HG02970 (cell line): ENCODE measurements around the gene UVSSA.
"Not testable (repeated sequence)": the region's sequence is repeated elsewhere in the genome, so short reads cannot be mapped to it uniquely, and the experiment has no call there.

Source experiments
- ATAC-seq: cut with Tn5 transposase; IDR thresholded peaks from one replicate; pipeline ENCODE4 v1.9.1; 2021; ENCODE audit warnings: mild to moderate bottlenecking, moderate library complexity, moderate number of reproducible peaks; ENCODE audit not compliant: unreplicated experiment, low FRiP score

The UVSSA gene

GRCh38 chr4:1315836-1316536 is 31.0 kb upstream of the UVSSA start:
- no peak for ATAC-seq

- no peak for ATAC-seq
Measured at GRCh38 chr4:1316537-1317168, 30.4 kb upstream of the UVSSA start.

GRCh38 chr4:1317177-1318045 is 29.6 kb upstream of the UVSSA start:
- ATAC-seq: no peak

DNA sequence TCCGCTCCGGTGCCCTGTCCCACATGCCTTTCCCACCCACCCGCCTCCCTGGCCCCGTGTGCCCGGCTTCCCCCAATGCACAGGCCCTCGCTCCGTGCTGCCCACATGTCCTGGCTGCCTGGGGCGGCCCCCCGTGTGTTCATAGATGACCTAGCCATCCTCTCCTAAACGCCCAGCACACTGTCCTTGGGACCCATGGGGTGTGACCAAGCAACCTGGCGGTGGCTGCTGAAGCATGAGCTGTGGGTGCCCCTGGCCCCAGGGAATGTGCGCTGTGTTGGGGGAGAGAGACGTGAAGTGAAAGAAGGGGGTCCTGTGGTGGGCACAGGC is 29.0 kb upstream of the UVSSA start:
- ATAC-seq: no peak

DNA sequence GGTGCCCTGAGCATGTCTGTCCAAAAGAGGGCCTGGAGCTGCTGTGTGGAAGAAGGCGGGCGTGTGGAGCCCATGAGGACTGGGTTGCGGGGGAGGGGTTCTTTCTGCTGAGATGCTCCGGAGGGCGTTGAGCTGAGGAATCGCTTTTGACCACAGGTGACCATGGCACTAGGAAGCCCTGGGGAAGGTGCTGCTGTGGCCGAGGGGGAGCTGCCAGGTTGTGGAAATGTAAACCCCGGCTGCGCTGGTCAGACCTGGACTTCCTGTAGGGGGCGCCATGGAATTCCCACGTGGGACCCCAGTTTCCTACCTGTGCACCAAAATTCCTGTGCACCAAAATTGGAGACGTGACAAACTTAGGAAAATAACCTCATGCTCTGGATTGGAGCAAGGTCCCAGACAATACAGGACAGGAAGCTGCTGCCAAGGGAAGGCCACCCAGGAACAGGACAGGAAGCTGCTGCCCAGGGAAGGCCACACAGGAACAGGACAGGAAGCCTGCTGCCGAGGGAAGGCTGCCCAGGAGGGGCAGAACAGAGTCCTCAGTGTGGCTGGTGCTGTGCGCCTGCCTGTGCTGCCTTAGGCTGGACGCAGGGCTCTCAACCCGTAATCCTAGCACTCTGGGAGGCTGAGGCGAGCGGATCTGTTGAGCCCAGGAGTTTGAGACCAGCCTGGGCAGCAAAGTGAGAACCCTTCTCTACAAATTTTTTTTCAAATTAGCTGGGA is 28.4 kb upstream of the UVSSA start:
- no peak for ATAC-seq

- no peak for ATAC-seq
Measured at GRCh38 chr4:1321486-1321885, 25.5 kb upstream of the UVSSA start.

DNA sequence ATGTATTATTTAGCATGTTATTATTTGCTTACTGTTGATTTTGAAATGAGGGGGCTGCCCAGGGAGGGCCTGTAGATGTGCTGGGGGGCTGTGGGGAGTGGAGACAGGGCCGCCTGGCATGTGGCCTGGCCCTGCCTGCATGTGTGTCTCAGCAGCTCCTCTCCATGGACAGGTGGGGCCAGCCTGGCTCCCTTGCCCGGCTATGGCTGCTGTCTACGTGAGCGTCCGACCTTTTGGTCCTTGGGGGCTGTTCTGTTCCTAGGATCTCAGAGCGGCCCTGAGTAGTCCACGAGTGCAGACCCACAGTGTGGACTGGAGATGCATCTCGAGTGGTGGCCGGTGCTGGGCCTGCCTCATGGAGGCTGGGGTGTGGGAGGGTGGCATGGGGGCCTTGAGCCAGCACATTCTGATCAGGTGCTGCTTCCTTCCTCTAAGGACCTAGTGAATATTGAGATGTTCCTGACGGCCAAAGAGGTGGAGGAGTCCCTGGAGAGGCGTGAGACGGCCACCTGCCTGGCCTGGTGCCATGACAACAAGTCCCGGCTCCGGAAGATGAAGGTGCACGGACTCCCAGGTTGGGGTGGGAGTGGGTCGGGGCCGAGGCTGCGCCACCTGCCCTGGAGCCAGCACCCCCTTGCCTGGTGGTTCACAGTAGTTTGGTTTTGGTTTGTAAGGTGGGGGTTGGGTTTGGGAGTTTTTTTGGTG is 24.9 kb upstream of the UVSSA start:
- no peak for ATAC-seq

DNA sequence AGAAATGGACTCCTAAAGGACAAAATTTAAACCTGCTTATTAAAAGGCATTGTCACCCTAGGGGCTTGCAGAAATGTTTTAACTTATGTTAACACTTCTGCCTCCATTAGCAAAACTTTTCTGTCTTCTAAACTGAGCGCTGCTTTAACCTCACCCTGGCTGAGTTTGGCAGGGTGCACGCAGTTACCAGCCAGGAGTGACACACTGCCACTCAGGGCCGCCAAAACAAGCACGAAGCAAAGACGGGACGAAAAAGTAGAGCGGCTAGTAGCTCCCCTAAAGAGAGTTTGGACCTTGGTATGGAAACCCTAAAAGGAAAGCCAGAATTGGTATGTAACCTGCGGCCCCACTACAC is 23.8 kb upstream of the UVSSA start:
- no peak for ATAC-seq

- ATAC-seq: no peak
Measured at GRCh38 chr4:1323635-1324442, 23.2 kb upstream of the UVSSA start.

GRCh38 chr4:1324443-1325175 is 22.4 kb upstream of the UVSSA start:
- not testable (repeated sequence) for ATAC-seq

DNA sequence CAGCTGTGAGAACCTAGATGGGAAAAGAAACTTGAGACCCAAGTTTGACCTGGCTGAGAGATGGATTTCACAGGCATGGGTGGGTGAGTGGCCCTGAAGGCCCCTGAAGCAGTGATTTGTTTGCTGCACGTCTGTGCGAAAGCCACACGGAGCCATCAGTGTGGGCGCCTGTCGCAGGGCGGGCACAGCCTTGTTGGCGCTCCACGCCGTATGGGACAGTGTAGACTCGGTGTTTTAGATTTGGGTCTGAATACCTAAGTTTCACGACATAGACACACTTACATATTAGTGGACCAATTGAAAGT is 21.9 kb upstream of the UVSSA start:
- no peak for ATAC-seq

GRCh38 chr4:1325681-1326635 is 21.1 kb upstream of the UVSSA start:
- no peak for ATAC-seq

GRCh38 chr4:1326751-1327525 is 20.1 kb upstream of the UVSSA start:
- ATAC-seq: no peak

DNA sequence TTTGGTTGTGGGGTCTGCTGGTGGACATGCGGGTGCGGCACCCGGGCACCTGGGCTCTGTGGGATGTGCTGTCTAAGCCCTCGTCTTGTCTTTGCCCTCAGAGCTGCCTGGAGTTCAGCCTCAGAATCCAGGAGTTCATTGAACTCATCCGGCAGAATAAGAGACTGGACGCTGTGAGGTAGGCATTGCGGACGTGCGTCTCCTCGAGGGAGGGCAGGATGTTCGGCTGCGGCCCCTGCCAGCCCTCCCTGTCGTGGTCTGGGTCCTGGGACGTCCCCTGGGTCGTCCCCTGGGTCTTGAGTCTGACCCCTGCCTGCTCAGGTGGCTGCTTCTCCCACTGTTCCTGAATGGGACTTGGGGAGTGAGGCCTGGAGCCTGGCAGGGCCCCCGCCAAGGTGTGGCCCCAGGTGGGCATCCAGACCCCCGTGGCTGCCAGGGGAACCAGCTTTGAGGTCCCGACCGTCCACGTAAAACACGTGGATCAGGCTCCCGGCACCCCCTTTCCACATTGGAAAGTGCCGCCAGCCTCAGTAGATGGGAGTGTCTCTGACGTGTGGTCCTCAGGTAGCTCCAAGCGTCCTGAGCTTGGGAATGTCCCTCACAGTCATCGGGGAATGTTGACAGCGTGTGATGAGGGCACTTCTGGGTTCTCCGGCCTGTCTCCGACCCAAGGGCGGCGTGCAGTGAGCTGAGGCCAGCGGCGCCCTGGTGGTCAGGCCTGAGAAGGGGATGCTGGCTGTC is 19.3 kb upstream of the UVSSA start:
- ATAC-seq: no peak

DNA sequence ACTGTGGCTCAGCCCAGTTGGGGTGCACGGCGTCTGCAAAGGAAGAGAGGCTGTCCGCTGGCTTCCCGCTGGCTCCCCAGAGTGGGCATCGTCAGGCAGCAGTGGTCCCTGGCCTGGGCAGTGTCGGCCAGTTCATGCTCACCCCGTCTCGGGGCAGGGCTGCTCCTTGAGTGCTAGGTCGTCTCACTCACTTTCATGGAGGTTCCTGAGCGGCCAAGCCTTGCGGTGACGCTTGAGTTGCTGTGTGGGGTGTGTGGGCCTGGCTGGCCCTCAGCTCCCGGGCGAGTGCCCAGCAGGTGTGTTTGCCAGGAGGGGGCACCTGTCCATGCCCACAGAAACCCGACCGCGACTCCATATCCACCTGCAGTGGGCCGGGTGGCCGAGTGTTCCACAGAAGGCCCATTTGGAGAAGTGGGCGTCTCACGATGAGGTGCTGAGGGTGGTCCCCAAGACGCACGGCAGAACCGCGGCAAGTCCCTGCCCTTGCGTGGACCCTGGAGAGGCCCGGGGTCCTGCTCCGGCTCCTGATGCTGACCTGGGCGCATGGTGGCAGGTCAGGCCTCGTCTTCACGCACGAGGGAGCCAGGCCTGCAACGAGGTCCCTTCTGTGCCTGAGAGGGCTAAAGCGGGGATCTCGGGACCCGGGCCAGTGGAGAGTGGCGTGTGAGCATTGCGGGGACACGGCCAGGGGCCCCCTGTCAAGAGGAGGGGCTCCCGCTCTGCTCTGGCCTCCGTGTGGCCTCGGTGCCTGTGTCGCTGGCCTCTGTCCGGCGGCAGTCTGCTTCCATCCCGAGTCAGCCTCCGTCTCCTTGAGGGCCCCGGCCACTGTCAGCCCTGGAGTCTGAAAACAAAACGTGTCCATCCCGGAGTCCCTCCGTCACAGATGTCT is 18.5 kb upstream of the UVSSA start:
- ATAC-seq: no peak
